Calu3 (cell line): Measurements from ENCODE around the gene KMT2E. TPM values are rescaled to one million over a fixed set of nuclear protein-coding genes. Genes with fewer than 3 reads are reported as not detected.

Source experiments
- BruUV-seq: library from RNA; stranded (reverse); fragments of 400-500 nt; replicated peaks from 2 replicates; lab custom pipeline; 2021; lab: Mats Ljungman, UMichigan
- CTCF ChIA-PET: fragments of 300-600 bp; sonication (Branson Sonifier 250); formaldehyde crosslinking; loops from one replicate; lab custom pipeline; 2022; ENCODE audit warnings: antibody characterized with exemption; lab: Charles Lee
- DNase-seq: peaks from one replicate; pipeline ENCODE4 v3.0.0; 2022
- H3K27ac Mint-ChIP-seq: one replicate; pipeline ENCODE4 v1.8.0; 2022; ENCODE audit warnings: mixed read lengths; ENCODE audit not compliant: unreplicated experiment
- H3K27me3 Mint-ChIP-seq: one replicate; pipeline ENCODE4 v1.8.0; 2022; ENCODE audit warnings: mixed read lengths; ENCODE audit not compliant: unreplicated experiment
- H3K36me3 Mint-ChIP-seq: one replicate; pipeline ENCODE4 v1.8.0; 2022; ENCODE audit warnings: mild to moderate bottlenecking, moderate library complexity, mixed read lengths; ENCODE audit not compliant: insufficient read depth, unreplicated experiment
- H3K4me1 Mint-ChIP-seq: one replicate; pipeline ENCODE4 v1.8.0; 2022; ENCODE audit warnings: mild to moderate bottlenecking, low read depth, mixed read lengths; ENCODE audit not compliant: unreplicated experiment
- H3K4me3 Mint-ChIP-seq: one replicate; pipeline ENCODE4 v1.8.0; 2022; ENCODE audit warnings: mild to moderate bottlenecking, low read depth, moderate library complexity, mixed read lengths; ENCODE audit not compliant: unreplicated experiment
- H3K9me3 Mint-ChIP-seq: one replicate; pipeline ENCODE4 v1.8.0; 2022; ENCODE audit warnings: low read depth, mixed read lengths; ENCODE audit not compliant: unreplicated experiment
- intact Hi-C: fragments of 100-400 bp; cut with micrococcal nuclease; formaldehyde crosslinking; loops from one replicate; pipeline ENCODE4 v1.10.0; 2022; ENCODE audit not compliant: unreplicated experiment
- total RNA-seq: library from RNA; stranded (reverse); gene quantifications from 2 replicates; pipeline ENCODE4 v1.2.3, GENCODE V29; 2022
- TF ChIP-seq, protein P1 (sequence below): fragments of 200-600 bp; IDR thresholded peaks from one replicate; pipeline ENCODE4 v1.8.0; 2022; ENCODE audit warnings: antibody characterized with exemption; ENCODE audit not compliant: unreplicated experiment

KMT2E gene
- total RNA-seq, 1 experiment from 2014 or later, result 39.1 TPM

DNA sequence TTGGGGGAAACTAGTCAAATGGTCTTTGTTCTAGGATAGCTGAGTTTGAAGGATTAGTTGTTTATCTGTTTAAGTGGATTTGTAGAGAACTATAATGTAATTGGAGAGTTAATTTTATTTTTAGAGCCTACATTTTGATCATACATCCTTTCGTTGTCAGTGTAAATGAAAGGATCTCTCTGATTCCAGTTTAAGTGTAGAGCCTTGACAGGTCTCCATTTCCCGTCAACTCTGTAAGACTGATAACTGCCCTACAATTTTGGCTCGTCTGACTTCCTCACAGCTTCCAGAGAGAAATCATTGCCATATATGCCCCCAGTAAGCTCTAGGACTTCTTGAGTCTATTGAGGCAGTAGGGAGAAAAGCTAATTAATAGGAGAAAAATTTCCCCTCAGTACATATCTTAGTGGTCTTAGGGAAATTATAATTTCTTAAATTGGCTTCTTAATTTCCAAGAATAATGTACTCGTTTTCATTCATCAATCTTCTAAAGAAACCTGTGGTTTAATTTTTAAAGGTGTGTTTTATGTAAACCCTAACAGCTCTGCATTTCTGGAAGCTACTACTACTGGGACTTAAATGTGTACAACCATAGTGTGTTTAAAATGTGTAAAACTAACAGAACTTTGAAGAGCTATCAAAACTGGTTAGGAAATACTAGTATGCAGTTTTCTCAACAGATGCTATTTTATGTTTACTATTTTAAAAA, 3.8 kb downstream of the KMT2E start:
- no TSS peak for BruUV-seq
- Mint-ChIP-seq H3K9me3 (no peaks in the 10 kb centered on the region), H3K36me3 (peaks cover 47% of the 10 kb centered on the region), H3K4me3 (peak overlapping the region; percentile 93), H3K4me1 (peaks cover 6% of the 10 kb centered on the region), H3K27me3 (no peaks in the 10 kb centered on the region), H3K27ac (peak overlapping the region; percentile 86)
- CTCF ChIA-PET, result interaction anchor here (1.1 kb wide), 1 partner anchor 9 kb away, joined by 3 read pairs; no protein-coding TSS in a partner anchor
- no peak for DNase-seq
- TF ChIP-seq, protein P1, sequence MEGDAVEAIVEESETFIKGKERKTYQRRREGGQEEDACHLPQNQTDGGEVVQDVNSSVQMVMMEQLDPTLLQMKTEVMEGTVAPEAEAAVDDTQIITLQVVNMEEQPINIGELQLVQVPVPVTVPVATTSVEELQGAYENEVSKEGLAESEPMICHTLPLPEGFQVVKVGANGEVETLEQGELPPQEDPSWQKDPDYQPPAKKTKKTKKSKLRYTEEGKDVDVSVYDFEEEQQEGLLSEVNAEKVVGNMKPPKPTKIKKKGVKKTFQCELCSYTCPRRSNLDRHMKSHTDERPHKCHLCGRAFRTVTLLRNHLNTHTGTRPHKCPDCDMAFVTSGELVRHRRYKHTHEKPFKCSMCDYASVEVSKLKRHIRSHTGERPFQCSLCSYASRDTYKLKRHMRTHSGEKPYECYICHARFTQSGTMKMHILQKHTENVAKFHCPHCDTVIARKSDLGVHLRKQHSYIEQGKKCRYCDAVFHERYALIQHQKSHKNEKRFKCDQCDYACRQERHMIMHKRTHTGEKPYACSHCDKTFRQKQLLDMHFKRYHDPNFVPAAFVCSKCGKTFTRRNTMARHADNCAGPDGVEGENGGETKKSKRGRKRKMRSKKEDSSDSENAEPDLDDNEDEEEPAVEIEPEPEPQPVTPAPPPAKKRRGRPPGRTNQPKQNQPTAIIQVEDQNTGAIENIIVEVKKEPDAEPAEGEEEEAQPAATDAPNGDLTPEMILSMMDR, result no peak
- intact Hi-C loops, result loop anchor here (10.0 kb wide), 1 partner anchor 93 kb away; no protein-coding TSS in a partner anchor

GRCh38 chr7:105019269-105019668, 5.3 kb downstream of the KMT2E start:
- CTCF ChIA-PET, result no interaction called here
- peaks cover 32% of the 10 kb centered on the region for H3K36me3 Mint-ChIP-seq
- H3K27ac Mint-ChIP-seq, result no peak overlapping the region
- H3K4me1 Mint-ChIP-seq, result peaks cover 12% of the 10 kb centered on the region
- no peaks in the 10 kb centered on the region for H3K9me3 Mint-ChIP-seq
- DNase-seq, result no peak
- H3K27me3 Mint-ChIP-seq, result no peaks in the 10 kb centered on the region
- TF ChIP-seq, protein P1, result no peak
- H3K4me3 Mint-ChIP-seq, result peak overlapping the region; percentile 21
- no TSS peak for BruUV-seq
- intact Hi-C loops, result loop anchor here (10.0 kb wide), 1 partner anchor 94 kb away; no protein-coding TSS in a partner anchor

DNA sequence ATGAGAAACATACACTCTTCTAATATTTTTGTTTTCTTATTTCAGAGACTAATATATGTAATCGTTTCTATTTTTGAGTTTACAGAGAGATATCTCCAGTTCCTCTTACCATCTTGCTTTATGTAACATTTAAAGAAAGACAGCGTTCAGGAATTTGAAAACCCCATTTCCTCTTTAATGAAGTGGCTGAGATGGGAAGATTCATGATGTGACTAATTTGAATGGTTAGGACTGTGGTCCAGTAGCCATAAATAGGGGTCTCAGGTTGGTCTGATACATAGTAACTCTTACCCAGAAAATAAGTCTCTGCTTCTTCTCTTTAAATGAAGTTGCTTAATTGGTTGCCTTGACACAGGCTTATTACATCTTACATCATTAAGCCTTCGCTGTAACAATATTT, 6.9 kb downstream of the KMT2E start:
- Mint-ChIP-seq H3K9me3 (no peaks in the 10 kb centered on the region), H3K27me3 (no peaks in the 10 kb centered on the region), H3K4me3 (no peak overlapping the region), H3K36me3 (peaks cover 16% of the 10 kb centered on the region), H3K4me1 (peaks cover 19% of the 10 kb centered on the region), H3K27ac (no peak overlapping the region)
- TF ChIP-seq, protein P1, result no peak
- no peak for DNase-seq
- intact Hi-C loops, result no loop called here
- CTCF ChIA-PET, result no interaction called here
- BruUV-seq, result no TSS peak

DNA sequence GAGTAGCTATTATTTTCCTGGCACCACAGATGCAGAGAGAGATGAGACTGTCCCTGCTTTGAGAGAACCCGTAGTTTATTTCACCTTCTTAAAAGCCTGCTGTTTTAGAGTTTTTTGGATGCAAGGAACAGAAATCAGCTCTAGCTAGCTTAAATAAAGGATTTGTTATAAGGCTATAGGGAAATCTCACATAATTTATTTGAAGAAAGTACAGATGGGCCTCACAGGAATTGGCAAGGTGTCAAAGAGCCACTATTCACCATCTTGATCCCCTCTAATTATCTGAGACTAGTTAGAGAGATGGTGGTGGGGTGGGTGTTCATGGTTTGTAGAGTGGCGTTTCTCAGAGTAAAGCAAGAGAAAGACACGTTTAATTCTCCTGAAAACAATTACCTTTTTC, 7.3 kb downstream of the KMT2E start:
- H3K4me3 Mint-ChIP-seq, result no peak overlapping the region
- H3K27ac Mint-ChIP-seq, result no peak overlapping the region
- H3K9me3 Mint-ChIP-seq, result no peaks in the 10 kb centered on the region
- BruUV-seq, result no TSS peak
- H3K4me1 Mint-ChIP-seq, result peaks cover 19% of the 10 kb centered on the region
- no peaks in the 10 kb centered on the region for H3K27me3 Mint-ChIP-seq
- CTCF ChIA-PET, result no interaction called here
- intact Hi-C loops, result no loop called here
- no peak for DNase-seq
- peaks cover 12% of the 10 kb centered on the region for H3K36me3 Mint-ChIP-seq
- TF ChIP-seq, protein P1, result no peak
